GM12875 (cell line): ENCODE data around the gene DDX52.

Experiments
- H3K4me3 ChIP-seq: one replicate; pipeline ENCODE4 v1.5.1; 2011; ENCODE audit warnings: low read depth, low read length, control low read depth
- TF ChIP-seq, protein P1 (sequence below): IDR thresholded peaks from 2 replicates; pipeline ENCODE4 v1.5.1; 2011; ENCODE audit warnings: low read depth, mild to moderate bottlenecking, control low read depth, inconsistent platforms, low read length, moderate library complexity, borderline replicate concordance; ENCODE audit not compliant: insufficient read depth

The DDX52 gene

DNA sequence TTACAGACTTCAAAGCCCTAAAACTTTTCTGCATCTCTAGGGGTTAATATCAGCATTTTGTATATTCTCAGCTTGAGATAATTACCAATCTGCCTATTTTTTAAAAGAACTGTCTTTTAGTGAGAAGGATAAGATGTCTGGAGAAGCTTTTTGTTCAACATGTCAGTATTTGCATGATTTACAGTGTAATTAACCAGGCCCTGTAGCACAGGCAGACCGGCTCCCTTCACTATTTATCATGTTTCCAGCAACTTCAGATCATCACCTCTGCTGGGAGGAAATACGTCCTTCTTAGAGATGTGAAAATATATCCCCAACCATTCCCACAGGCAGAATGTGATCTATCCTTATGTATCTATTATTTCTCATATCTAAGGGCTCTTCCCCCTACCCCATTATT is 8.6 kb upstream of the DDX52 start:
- TF ChIP-seq, protein P1, sequence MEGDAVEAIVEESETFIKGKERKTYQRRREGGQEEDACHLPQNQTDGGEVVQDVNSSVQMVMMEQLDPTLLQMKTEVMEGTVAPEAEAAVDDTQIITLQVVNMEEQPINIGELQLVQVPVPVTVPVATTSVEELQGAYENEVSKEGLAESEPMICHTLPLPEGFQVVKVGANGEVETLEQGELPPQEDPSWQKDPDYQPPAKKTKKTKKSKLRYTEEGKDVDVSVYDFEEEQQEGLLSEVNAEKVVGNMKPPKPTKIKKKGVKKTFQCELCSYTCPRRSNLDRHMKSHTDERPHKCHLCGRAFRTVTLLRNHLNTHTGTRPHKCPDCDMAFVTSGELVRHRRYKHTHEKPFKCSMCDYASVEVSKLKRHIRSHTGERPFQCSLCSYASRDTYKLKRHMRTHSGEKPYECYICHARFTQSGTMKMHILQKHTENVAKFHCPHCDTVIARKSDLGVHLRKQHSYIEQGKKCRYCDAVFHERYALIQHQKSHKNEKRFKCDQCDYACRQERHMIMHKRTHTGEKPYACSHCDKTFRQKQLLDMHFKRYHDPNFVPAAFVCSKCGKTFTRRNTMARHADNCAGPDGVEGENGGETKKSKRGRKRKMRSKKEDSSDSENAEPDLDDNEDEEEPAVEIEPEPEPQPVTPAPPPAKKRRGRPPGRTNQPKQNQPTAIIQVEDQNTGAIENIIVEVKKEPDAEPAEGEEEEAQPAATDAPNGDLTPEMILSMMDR = no peak
- H3K4me3 ChIP-seq = no peak overlapping the region

DNA sequence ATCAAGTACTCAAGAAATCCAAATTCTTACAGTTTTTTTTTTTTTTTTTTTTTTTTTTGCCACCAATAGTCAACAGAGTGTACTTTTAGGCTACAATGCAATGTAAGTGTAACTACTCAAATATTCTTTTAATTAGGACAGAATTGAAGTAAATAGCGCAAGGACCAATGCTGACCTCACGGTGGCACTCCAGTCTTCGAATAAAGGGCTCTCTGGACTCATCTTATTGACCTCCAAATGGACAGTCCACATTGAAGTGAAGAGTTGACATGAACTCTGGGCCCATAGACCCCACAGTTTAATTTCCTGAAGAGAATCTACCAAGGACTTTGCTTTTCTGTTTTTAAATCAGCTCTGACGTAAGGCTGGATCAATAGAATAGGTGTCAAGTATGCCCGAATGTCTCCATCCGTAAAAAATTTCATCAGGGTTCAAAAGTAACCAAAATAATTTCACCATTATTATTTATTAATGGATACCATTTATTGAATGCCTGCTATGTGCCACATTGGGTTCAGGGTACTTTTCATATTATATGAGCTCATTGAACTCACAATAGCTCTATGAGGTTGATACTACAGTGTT is 7.3 kb upstream of the DDX52 start:
- TF ChIP-seq, protein P1 = peak; percentile 16; the same call in 1 of the 2 replicates

DNA sequence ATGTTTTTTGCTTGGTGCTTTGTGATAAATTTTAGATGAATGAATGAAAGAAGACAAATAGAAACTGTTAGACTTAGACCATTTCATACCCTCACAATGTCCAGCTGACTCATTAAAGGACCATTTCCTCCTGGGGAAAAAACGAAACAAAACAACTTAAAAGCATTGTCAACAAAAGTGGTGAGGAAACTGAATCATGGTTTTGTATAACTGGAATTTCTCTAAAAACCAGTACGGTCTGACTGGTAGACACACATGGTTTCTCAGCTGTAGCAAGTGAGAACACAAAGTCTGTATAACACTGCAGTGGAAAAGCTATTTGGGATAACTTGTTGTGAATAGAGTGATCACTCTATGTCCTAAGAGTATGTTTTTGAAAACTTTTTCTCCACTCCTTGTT is 5.3 kb upstream of the DDX52 start:
- no peak overlapping the region for H3K4me3 ChIP-seq
- TF ChIP-seq, protein P1 = no peak

More for the DNA sequence above, 7.3 kb upstream of the DDX52 start:
- H3K4me3 ChIP-seq = no peak overlapping the region

DNA sequence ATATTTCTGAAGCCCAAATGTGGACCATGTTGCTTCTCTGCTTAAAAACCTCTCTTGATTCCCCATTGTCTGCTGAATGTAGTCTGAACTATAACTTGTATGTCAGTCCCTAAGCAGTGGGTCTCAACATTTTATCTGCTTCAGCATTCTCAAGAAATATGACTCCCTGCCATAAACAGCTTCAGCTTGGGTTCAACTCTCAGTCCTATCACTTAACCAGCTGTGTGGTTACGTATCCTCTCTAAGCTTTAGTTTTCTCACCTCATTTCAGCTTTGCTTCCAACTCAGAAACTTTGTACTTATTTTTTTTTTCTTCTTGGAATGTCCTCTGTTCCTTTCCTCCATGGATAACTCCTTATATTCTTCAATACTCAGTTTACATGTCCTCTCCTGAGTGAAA is 4.6 kb upstream of the DDX52 start:
- TF ChIP-seq, protein P1 = no peak
- H3K4me3 ChIP-seq = no peak overlapping the region

DNA sequence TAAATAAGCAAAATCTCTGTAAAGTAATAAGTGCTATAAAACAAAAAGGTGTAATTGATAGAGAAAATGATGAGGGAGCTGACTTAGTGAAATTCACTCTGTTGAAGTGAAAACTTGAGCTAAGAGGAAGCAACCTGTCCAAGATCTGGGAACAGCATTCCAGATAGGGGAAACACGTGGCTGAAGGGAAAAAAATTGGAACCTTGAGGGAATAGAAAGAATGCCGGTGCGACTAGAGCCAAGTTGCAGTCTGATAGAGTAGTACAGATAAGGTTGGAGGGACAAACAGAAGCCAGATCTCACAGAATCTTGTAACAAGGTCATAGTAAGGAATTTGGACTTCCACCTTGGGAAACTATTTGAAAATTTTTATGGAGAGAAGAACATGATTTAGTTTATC is 623 bp upstream of the DDX52 start:
- no peak overlapping the region for H3K4me3 ChIP-seq
- TF ChIP-seq, protein P1 = no peak

DNA sequence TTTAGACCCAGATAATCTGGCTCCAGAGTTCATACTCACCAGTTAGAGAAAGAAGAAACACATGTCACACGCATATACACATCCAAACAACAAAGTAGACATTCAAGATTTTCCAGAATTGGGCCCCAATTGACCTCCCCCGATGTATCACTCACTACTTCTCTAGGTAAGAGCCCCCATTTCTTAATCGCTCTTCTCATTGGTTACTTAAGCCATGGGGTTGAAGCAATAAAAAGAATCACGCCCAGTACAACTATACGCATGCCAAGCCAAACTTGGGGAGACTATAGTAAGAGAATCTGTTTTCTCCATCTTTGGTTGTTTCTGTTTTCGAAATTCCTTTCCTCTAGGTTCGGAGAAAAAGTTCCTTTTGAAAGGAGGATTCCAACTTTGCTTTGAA is 565 bp downstream of the DDX52 start:
- TF ChIP-seq, protein P1 = no peak
- H3K4me3 ChIP-seq = peak overlapping the region; percentile 67

DNA sequence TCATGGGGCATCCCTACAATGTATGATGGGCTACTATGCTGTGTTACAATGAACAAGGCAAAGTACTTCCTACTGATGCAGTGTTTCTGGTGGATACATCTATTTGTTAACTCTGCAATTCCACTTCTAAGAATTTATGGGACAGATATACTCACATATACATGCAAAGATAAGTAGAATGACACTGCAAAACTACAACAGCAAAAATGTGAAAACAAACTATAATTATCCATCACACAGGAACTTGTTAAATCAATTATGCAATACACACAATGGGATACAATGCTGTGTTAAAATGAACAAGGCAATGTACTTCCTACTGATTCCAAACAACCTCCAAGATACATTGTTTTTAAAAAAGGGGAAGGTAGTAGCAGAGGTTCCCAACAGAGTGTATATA is 3.2 kb downstream of the DDX52 start:
- TF ChIP-seq, protein P1 = no peak
- H3K4me3 ChIP-seq = no peak overlapping the region
